HepG2 (cell line): ENCODE results near the gene ZFYVE21. TPM values are rescaled to one million over a fixed set of nuclear protein-coding genes. Genes with fewer than 3 reads are reported as not detected.

Experiments
- ATAC-seq: fragments of 200-7000 bp; cut with Tn5 transposase; 3 replicates; pipeline ENCODE4 v1.9.1; 2020; ENCODE audit warnings: mild to moderate bottlenecking, moderate library complexity
- BruUV-seq: library from RNA; stranded (reverse); fragments of 400-500 nt; replicated peaks from 2 replicates; lab custom pipeline; 2021; lab: Mats Ljungman, UMichigan
- CTCF ChIA-PET: fragments of 300-600 bp; formaldehyde crosslinking; extraction: SDS; loops from one replicate; lab custom pipeline; 2021; ENCODE audit warnings: low total read pairs, inconsistent platforms, low intra/inter-chr PET ratio; lab: Yijun Ruan, JAX
- POLR2A ChIA-PET: fragments of 350-600 bp; sonication (Branson Sonifier 250); formaldehyde crosslinking; loops from one replicate; lab custom pipeline; 2020; ENCODE audit warnings: antibody characterized with exemption, inconsistent platforms; lab: Yijun Ruan, JAX
- DNase-seq: peaks from one replicate; pipeline ENCODE4 v3.0.0-alpha.2; 2015; ENCODE audit warnings: low spot score
- FAIRE-seq: peaks from 3 replicates; lab custom pipeline; 2011; peaks lifted over from hg19 to GRCh38; lab: Jason Lieb, UNC
- H2AFZ ChIP-seq: one replicate; pipeline ENCODE4 v1.6.1; 2011; ENCODE audit warnings: low read length, inconsistent platforms
- H3K27ac ChIP-seq: fragments of 300-600 bp; 3 replicates; pipeline ENCODE4 v1.8.0; 2011; ENCODE audit warnings: mixed run types, mild to moderate bottlenecking, mixed read lengths, low read length, inconsistent platforms; ENCODE audit not compliant: insufficient read depth; ENCODE audit errors: extremely low read length
- H3K27me3 ChIP-seq, 2 experiments: fragments of 200-600 bp in 1 of 2; 2 replicates in 1 of 2; 3 replicates in 1 of 2; pipeline versions ENCODE4 v1.6.0 to v1.8.0; 2011; ENCODE audit warnings: low read length in 2 of 2, mild to moderate bottlenecking in 2 of 2, moderate library complexity in 2 of 2, inconsistent platforms in 1 of 2; ENCODE audit not compliant: insufficient read depth in 2 of 2, control insufficient read depth in 1 of 2
- H3K36me3 ChIP-seq, 2 experiments: fragments of 200-600 bp in 1 of 2; replicated peaks in 1 of 2; 2 replicates in 1 of 2; 3 replicates in 1 of 2; pipeline versions ENCODE4 v1.5.1 to v1.8.0; 2011; ENCODE audit warnings: low read length in 2 of 2, inconsistent platforms in 1 of 2; ENCODE audit not compliant: insufficient read depth in 2 of 2, control insufficient read depth in 1 of 2
- H3K4me1 ChIP-seq: 2 replicates; pipeline ENCODE4 v1.5.1; 2012; ENCODE audit warnings: low read length, inconsistent platforms; ENCODE audit not compliant: insufficient read depth
- H3K4me2 ChIP-seq: 2 replicates; pipeline ENCODE4 v1.6.0; 2011; ENCODE audit warnings: low read depth, low read length, inconsistent platforms
- H3K4me3 ChIP-seq, 3 experiments: fragments of 200-600 bp in 1 of 3; sonication (generic), shearing (Covaris generic) in 1 of 3; replicated peaks in 1 of 3; 2 replicates each; pipeline ENCODE4 v1.5.1; 2011 to 2016; ENCODE audit warnings: low read length in 3 of 3, inconsistent platforms in 2 of 3, low read depth in 2 of 3, mild to moderate bottlenecking in 2 of 3, control low read depth in 1 of 3, mixed read lengths in 1 of 3; ENCODE audit not compliant: insufficient read depth in 1 of 3
- H3K79me2 ChIP-seq: one replicate; pipeline ENCODE4 v1.6.1; 2011; ENCODE audit warnings: low read length, inconsistent platforms; ENCODE audit not compliant: insufficient read depth
- H3K9ac ChIP-seq: 2 replicates; pipeline ENCODE4 v1.6.0; 2011; ENCODE audit warnings: mild to moderate bottlenecking, low read depth, low read length, inconsistent platforms; ENCODE audit not compliant: insufficient read depth
- H3K9me3 ChIP-seq: 2 replicates; pipeline ENCODE4 v1.5.1; 2012; ENCODE audit warnings: mild to moderate bottlenecking, low read length
- H4K20me1 ChIP-seq: 2 replicates; pipeline ENCODE4 v1.6.0; 2011; ENCODE audit warnings: inconsistent platforms, mild to moderate bottlenecking, low read length, moderate library complexity; ENCODE audit not compliant: insufficient read depth
- ISL2 ChIP-seq: sonication (generic); formaldehyde crosslinking; IDR thresholded peaks from 2 replicates; pipeline ENCODE4 v1.5.0; 2020; ENCODE audit warnings: missing genetic modification reagents
- MZF1 ChIP-seq: sonication (generic); formaldehyde crosslinking; IDR thresholded peaks from 2 replicates; pipeline ENCODE4 v1.8.1; 2023; ENCODE audit warnings: mild to moderate bottlenecking, missing genetic modification reagents, borderline replicate concordance
- SIN3A ChIP-seq: IDR thresholded peaks from 2 replicates; pipeline ENCODE4 v1.6.1; 2011; ENCODE audit warnings: low read depth, mild to moderate bottlenecking, control low read depth, low read length, borderline replicate concordance
- U2AF1 ChIP-seq: fragments of 200-400 bp; formaldehyde crosslinking; optimal IDR thresholded peaks from 2 replicates; pipeline ENCODE3; 2017; ENCODE audit warnings: mild to moderate bottlenecking, low read depth, low read length
- ZNF296 ChIP-seq: sonication (generic); formaldehyde crosslinking; conservative IDR thresholded peaks from 2 replicates; pipeline ENCODE4 v1.5.0; 2020; ENCODE audit warnings: mild to moderate bottlenecking, missing genetic modification reagents
- ZNF33B ChIP-seq: sonication (generic); formaldehyde crosslinking; IDR thresholded peaks from 2 replicates; pipeline ENCODE4 v1.5.1; 2020; ENCODE audit warnings: mild to moderate bottlenecking, missing genetic modification reagents
- ZNF746 ChIP-seq: sonication (generic); formaldehyde crosslinking; IDR thresholded peaks from 2 replicates; pipeline ENCODE4 v1.8.0; 2022; ENCODE audit warnings: mild to moderate bottlenecking, missing genetic modification reagents
- ZSCAN25 ChIP-seq: sonication (generic); formaldehyde crosslinking; IDR thresholded peaks from 2 replicates; pipeline ENCODE4 v1.8.0; 2022; ENCODE audit warnings: mild to moderate bottlenecking, missing genetic modification reagents
- WGBS: methylation state at CpG from one replicate; pipeline ENCODE4 v1.1.6; 2017; ENCODE audit warnings: low lambda C conversion rate; 5-methylcytosine and 5-hydroxymethylcytosine counted together
- in situ Hi-C: cut with HindIII; loops from 2 replicates; pipeline ENCODE4 v1.10.0; 2017; ENCODE audit warnings: low pct_unique_long_range_greater_than_20kb; ENCODE audit not compliant: extremely low pct_ligation_motif_present
- intact Hi-C: fragments of 100-400 bp; cut with micrococcal nuclease; formaldehyde crosslinking; loops from one replicate; pipeline ENCODE4 v1.10.0; 2022; ENCODE audit not compliant: unreplicated experiment
- polyA plus RNA-seq, 8 experiments: library from polyadenylated mRNA; depleted of rRNA in 3 of 8; stranded (reverse) in 7 of 8; unstranded in 1 of 8; fragments of >200 nt; fragmentation: Illumina TruSeq in 4 of 8; extraction: Trizol in 4 of 8; gene quantifications; 2 replicates each; pipeline versions ENCODE4 v1.2.1 to v1.2.3, GENCODE V29; 2011 to 2016; ENCODE audit warnings: low read depth in 4 of 8, missing spikeins in 1 of 8, mixed read lengths in 1 of 8; ENCODE audit not compliant: insufficient read depth in 1 of 8
- total RNA-seq, 5 experiments: library from RNA; depleted of rRNA; stranded (reverse); fragments of >200 nt; fragmentation: Illumina TruSeq; extraction: Trizol; gene quantifications; 2 replicates each; pipeline ENCODE4 v1.2.3, GENCODE V29; 2016; ENCODE audit warnings: low read depth in 1 of 5

ZFYVE21 gene
- total and polyA plus RNA-seq, 2 of the 13 experiments (the other 11 are each of a cell fraction or from before 2014, with no cell fraction given), result 34.3 to 34.4 TPM

GRCh38 chr14:103685276-103686211 is 30.1 kb upstream of the ZFYVE21 start:
- no peak overlapping the region for H3K4me2 ChIP-seq
- H3K27me3 ChIP-seq, result no peaks in the 10 kb centered on the region
- no TSS peak for BruUV-seq
- H3K4me3 ChIP-seq, result no peak overlapping the region
- H3K36me3 ChIP-seq, result peaks cover 19 to 73% of the 10 kb centered on the region in 2 experiments
- in situ Hi-C loops (no loop called here), intact Hi-C loops (no loop called here)
- no peak overlapping the region for H3K27ac ChIP-seq
- H3K79me2 ChIP-seq, result no peaks in the 10 kb centered on the region
- H3K9ac ChIP-seq, result no peak overlapping the region
- POLR2A ChIA-PET, result no interaction called here
- H4K20me1 ChIP-seq, result no peaks in the 10 kb centered on the region
- 97% methylated on average over 23 of the region's 23 CpGs for WGBS
- CTCF ChIA-PET, result no interaction called here
- DNase-seq (no peak), ATAC-seq (no peak), FAIRE-seq (no peak)
- TF ChIP-seq ZNF296 (CRISPR knock-in tag) (no peak), ZNF746 (CRISPR knock-in tag) (no peak), SIN3A (no peak), ISL2 (CRISPR knock-in tag) (no peak), U2AF1 (no peak), ZSCAN25 (CRISPR knock-in tag) (no peak), ZNF33B (no peak), MZF1 (no peak)
- H2AFZ ChIP-seq, result no peak overlapping the region
- H3K4me1 ChIP-seq, result no peaks in the 10 kb centered on the region
- H3K9me3 ChIP-seq, result no peaks in the 10 kb centered on the region
